HEK293 (cell line): ENCODE results near the gene RAB11FIP3.

Experiments used
- AEBP2 ChIP-seq: fragments of 450-650 bp; formaldehyde crosslinking; IDR thresholded peaks from 2 replicates; pipeline ENCODE4 v1.5.1; 2016; ENCODE audit warnings: missing biosample characterization, missing genetic modification characterization, borderline replicate concordance
- BCL11A ChIP-seq: fragments of 450-650 bp; formaldehyde crosslinking; IDR thresholded peaks from 2 replicates; pipeline ENCODE4 v1.5.1; 2016; ENCODE audit warnings: low read depth, missing biosample characterization, missing genetic modification characterization
- CTCF ChIP-seq: fragments of 450-650 bp; formaldehyde crosslinking; IDR thresholded peaks from 2 replicates; pipeline ENCODE4 v1.5.1; 2016; ENCODE audit warnings: missing biosample characterization, missing genetic modification characterization
- MYNN ChIP-seq: fragments of 450-650 bp; formaldehyde crosslinking; IDR thresholded peaks from 2 replicates; pipeline ENCODE4 v1.5.1; 2016; ENCODE audit warnings: missing biosample characterization, missing genetic modification characterization, borderline replicate concordance
- REST ChIP-seq: fragments of 450-650 bp; formaldehyde crosslinking; IDR thresholded peaks from 2 replicates; pipeline ENCODE4 v1.5.1; 2016; ENCODE audit warnings: missing biosample characterization, missing genetic modification characterization
- ZNF792 ChIP-seq: fragments of 450-650 bp; formaldehyde crosslinking; IDR thresholded peaks from 2 replicates; pipeline ENCODE4 v1.5.1; 2016; ENCODE audit warnings: missing biosample characterization, missing genetic modification characterization

- TF ChIP-seq BCL11A (tag by site-specific recombination) (no peak), AEBP2 (no peak), CTCF (tag by site-specific recombination) (no peak), REST (tag by site-specific recombination) (no peak), MYNN (tag by site-specific recombination) (no peak), ZNF792 (tag by site-specific recombination) (no peak)
These were observed 128.3 kb downstream of the RAB11FIP3 start for GRCh38 chr16:553601-554296.
